Measurements from ENCODE around the gene DNMT3A.

DNMT3A gene

DNA sequence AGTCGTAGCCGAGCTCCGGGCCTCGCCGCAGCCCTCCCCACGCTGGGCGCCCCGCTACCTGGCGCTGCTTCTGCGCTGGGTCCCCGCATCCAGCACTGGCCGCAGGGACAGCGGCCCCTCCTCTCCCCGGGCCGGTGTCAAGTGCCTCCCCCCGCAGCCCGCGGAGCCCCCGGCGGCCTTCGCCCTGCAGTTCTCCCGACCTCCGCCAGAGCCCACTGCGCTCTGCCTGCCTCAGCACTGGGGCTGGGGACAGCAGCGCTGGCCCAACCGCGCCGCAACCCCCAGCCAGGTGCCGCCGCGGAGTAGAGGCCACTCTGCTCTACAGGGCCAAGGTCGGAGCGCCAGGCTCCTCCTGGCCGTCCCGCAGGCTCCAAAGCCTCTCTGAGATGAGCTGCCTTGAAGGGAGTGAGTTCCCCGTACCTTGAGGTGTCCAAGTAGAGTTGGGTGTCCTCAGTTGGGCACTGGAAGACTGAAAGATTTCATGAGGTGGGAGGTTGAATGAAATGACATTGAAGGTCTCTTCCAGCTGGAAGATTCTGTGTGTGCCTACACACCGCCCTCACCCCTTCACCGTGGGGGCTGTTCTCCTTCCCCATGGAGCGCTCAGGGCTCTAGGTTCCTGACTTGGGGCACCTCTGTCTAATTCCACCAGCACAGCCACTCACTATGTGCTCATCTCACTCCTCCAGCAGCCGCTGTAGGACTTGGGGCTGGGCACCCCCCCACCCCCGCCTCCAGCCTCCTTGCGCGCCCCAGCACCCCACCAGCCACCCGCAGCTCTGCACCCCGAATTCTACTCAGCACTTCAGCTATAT lies 854 bp upstream of the DNMT3A start:
- peak; percentile 58 for DNase-seq

DNA sequence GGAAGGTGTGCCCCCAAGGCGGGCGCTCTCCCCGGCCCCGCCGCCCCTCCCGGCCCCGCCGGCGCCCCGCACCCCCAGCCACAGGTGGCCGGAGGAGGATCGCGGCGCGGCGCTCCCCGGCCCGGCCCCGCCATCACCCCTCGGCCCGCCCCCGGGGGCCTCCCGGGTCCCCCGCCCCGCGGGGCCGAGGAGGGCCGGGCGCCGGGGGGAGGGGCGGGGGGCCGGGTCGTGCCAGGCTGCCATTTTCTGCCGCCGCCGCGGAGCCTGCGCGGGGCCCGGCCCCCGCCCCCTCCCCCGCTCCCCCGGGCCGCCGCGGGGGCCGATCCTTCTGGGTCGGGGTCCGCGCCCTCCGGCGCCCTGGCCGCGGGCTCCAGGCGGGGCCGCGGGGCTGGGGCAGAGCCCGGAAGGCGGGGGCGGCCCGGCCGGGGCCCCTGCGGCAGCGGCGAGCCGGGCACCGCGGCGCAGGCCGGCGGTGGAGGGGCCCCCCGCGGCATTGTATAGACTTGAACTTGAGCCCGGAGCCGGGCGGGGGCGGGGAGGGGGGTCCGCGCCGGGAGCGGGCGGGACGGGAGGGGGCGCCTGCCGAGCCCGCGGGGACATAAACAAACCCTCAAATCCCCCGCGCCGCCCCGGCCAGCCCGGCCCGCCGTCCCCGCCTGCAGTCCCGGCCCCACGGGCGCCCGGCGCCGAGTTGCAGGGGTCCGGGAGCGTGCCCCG lies 556 bp downstream of the DNMT3A start:
- no peak for DNase-seq

DNA sequence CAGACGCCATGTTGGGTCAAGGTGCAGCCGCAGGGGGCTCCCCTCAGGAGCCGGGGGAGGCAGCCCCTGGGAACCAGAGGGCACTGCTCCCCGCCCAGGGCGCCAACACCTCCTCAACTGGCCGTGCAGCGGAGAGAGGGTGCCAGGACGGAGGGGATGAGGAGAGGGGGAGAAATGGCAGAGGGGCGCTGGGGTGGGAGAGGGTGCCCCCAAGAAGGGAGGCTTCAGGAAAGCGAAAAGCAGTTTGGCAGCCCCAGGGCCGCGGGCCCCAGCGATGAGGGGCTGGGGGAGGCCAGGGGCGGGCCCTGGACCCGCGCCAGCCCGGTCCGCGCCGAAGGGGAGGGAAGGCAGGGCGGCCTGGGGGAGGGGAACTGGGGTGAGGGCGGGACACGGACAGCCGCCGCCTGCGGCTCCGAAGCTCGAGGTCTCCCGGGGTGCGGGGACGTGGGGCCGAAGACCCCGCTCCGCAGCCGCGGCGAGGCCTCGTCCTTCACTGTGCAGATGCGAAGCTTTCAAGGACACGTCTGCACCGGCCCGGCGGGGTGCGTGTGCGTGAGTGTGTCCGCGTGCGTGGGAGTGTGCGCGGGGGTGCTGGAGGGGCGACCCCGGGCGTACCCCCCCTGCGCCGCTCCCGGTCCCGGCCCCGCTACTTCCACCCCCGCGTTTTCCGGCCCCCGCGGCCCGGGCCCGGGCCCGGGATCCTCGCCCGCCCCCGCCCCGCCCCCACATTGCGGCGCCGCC lies 1.4 kb downstream of the DNMT3A start:
- DNase-seq, result peak; percentile 22

DNA sequence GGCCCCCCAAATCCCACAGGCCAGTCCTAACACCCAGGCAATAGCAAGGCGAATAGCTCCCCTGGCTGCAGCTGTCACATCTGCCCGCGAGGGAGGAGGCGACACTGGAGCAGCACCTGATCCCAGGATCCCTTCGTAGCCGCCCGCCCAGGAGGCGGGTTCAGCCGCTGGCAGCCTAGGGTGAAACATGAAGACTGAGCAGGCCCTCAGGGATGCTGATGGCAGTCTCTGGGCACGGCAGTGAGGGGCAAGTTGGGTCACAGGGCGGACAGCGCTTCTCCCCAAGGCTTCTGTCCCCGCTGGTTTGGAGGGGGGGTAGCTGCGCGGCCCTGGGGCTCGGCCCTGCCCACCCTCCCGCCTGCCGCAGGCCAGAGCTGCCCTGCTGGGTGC lies 1.9 kb downstream of the DNMT3A start:
- no peak for DNase-seq

DNA sequence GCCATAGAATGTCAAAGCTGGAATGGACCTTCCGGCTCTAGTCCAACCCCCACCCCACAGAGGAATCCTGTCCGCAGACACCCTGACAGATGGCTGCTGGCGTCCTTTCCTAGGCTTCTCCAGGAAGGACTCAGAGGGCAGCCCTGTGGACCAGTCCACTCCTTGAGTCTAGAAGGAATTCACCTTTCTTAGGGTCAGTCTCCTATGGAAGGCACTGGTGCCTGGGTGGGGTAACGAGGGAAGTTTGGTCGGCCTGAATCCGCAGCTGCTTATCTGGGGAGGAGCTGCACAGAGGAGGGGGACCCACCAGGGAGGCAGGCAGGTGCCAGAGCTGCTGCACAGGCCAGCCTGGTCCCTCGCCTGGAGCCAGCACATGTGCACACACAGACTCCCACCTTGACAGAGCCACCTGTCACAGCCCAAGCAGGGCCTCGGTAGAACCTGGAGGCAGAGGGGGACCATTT lies 2.5 kb downstream of the DNMT3A start:
- DNase-seq, result no peak

DNA sequence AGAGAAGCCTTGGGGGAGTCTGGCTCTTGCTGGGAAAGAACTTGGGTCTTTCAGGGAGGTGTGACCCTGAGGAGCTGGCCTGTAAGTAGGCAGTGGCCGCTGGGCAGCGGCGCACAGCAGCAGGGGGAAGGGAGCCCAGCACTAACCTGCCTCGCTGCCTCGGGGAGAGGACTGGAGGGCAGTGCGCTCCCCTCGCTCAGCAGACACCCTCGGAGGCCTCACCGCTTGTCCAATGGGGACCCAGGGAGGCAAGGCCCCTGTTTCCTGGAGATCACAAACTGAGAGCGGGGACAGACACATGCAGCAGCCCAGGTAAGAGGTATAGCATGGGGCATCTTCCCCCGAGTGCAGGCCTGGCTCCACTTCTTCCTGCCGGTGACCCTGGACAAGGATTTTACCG lies 3.3 kb downstream of the DNMT3A start:
- DNase-seq, result no peak

DNA sequence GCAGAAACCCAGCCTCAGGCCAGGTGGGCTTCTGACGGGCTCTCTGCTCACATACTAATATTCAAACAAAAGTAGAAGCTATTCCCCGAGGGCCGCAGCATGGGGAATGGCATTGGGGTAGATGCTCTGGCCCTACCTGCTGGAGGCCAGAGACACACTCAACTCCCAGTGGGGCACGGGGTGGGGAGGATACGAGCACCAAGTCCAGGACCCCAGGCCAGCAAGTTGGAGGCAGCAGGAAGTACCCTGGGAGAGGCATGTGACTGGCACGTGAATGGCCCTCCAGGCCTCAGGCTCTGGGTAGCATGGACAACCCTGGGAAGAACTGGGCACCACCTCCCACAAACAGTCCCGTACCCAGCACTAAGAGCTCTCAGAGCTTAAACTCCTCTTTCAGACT lies 3.8 kb downstream of the DNMT3A start:
- DNase-seq, result no peak

DNA sequence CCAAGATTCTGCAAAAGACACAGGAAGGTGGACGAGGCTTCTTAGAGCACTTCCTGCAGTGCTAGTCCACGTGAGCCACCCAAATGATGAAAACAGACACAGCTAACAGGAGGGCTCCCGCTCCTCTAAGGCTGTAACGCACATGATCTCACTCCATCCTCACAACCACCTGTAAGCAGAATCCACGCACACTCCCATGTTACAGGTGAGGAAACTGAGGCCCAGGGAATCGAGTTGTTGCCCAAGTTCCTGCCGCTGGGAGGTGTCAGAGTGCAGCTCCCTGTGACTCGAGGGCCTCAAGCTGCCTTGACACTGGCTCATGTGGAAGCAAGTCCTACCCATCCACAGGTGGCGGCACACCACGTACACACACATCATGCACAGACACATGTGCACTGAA lies 4.4 kb downstream of the DNMT3A start:
- DNase-seq, result no peak

DNA sequence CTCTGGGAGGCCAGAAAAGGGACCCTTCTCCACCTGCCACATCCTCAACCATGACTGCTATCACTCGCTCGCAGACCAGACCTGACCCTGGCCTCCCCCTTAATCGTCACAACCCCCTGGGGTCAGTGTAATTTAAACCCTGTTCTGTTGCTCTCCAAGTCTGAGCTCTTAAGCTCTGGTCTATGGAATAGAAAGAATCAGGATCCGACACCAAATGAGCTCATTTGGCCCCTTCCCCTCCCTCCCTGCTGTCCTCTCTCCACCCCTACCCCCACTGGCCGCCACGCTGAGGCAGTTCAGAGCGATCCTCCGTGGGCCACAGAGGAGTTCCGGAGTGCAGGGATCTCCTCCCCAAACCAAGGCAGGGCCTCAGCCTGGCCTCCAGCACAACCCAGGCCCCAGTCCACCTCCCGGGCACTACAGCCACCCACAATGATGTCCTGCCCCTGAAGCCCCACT lies 5.3 kb downstream of the DNMT3A start:
- DNase-seq, result no peak

DNA sequence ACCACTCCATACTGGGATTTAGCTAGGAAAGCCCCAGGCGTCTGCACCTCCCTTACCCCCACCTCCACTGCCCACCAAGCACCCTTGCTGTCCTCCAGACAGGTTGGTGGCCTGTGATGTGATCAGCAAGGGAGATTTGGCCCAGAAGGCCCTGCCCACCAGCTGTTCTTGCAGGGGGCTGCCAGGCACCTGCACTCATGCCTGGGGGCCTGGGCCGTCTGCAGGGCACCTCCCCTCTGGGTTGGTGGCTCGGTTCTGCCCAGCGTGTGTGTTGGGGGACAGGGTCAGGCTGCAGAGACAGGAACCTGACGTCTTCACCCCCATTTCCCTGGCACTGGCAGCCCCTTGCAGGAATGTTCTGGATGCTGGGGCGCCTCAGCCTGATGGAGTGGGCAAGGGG lies 5.8 kb downstream of the DNMT3A start:
- no peak for DNase-seq

DNA sequence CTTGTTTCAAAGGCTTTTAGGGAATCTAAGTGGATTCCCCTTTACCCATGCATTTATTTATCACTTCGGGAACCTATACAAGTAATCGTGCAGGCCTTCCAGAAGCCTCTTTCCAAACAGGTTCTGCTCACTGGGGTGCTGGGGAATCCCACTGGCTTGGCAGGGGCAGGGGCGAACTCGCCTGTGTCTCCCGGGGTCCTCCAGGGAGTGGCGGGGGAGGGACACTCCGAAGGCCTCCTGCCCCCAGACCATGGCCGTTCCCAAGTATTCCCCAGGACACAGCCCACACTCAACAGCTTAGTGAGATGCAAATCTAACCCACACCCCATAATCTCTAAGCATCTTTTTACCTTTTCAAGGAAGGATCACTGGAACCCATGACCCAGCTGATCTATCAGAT lies 6.5 kb downstream of the DNMT3A start:
- no peak for DNase-seq

DNA sequence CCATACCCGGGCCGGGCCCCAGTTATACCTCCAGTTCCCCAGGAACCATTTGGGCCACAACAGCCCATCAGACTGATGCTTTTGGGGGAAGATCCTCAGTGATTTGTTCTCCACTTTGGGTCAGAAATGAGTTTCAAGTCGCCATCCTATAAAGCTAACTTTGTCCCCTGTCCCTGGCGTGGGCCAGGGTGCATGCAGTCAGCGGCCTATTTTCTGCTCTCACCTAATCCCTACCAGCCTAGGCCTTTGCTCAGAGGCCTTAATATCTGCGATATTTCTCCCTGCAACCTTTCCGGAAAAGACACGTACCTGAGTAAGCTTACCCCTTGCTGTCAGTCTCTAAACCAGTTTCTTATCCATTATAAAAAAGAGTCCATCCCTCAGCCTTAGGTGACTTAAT lies 7.2 kb downstream of the DNMT3A start:
- no peak for DNase-seq

DNA sequence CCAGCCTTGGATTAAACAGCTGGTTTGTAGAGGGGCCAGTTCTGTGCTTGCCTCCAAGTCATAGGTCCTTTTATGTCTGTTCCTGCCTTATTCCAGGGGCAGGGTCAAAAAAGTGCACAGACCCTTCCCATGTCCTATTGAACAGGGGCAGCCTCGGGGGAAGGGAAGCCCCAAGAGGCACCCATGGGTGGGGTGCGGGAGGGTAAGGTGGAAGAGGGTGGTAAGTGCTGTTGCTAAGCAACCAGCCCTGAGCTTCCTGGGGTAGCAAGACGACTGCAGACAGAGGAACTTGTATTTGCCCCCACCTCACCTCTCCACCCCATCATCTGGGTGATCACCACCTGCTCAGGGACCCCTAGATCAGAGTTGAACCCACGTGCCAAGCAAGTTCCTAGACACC lies 7.7 kb downstream of the DNMT3A start:
- DNase-seq, result no peak

DNA sequence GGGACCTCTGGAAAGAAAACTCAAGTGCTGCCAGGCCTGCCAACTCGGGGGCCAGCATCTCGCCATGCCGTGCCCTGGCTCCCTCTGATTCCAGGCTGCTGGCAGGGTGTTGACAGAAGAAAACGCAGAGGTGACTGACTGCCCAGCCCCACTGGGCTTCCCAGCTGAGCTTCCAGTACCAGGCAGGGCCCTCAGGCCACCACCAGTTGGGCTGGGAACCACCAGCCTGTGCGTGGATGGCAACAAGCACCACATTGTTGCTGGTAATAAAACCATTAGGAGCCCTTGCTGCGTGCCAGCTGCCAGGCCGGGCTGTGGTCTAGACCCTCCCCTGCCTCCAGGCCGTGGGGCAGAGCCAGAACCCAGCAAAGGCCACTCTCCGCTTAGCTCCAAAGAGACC lies 9.2 kb downstream of the DNMT3A start:
- DNase-seq, result no peak

DNA sequence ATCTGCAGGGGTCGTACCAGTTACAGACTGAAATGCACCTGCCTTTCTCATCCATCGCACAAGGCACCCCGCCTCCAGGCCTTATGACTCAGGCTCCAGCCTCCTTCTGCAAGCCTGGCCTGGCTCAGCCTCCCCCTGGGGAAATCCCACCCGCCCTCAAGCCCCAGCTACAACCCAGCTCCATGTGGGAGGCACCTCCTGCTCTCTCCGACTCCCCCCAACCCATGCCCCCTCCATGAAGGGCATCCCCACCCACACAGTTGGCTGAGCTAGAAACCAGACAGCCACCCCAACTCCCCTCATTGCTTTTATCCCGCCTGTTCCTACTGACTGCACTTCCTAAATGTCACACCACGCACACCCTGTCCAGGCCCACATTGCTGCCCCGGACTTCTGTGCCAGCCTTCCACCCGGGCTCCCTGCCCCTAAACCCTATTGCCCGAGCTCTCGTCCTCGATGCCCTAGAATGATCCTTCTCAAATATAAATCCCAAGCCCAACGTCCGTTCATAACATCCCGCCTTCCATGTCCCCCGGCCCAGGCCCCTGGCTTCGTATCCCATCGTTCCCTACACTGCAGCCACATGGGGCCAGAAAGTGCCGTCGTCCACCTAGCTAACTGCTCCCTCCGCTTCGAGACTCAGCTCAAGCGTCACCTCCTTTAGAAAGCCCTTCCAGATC lies 9.9 kb downstream of the DNMT3A start:
- no peak for DNase-seq

DNA sequence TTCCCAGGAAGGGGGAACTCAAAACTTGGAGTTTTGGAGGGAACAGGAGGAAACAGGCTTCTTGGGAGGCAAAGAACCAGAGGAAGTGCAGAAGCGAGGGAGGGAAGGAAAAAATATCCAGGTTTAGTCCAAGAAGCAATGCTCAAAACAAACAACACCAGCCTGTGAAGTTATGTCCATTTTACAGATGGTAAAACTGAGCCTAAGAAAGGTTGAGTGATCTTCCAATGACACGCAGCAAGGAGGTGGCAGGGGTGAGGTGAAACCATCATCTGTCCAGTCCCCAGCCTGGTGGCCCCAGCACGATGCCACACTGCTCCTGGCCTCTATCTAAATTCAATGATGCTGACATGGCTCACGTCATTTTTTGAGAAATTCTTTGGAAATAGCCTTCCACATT lies 10.8 kb downstream of the DNMT3A start:
- no peak for DNase-seq

DNA sequence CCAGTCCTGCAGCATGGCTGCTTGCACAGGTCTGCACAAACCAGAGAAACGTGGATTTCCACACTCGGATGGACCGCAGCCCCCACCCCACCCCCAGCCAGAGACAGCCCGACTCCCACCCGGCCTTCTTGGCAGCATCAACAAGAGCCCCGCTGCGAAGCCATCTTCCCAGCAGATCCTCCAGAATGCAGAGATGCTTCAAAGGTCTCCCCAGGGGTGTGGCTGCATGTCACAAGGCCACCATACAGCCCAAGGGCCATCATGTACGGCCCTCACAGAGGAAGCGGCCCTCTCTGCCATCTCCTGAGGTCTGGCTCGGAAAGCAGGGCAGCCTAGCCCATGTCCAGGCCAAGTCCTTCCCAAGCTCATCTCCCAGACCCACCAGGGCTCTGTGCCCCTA lies 11.5 kb downstream of the DNMT3A start:
- no peak for DNase-seq

DNA sequence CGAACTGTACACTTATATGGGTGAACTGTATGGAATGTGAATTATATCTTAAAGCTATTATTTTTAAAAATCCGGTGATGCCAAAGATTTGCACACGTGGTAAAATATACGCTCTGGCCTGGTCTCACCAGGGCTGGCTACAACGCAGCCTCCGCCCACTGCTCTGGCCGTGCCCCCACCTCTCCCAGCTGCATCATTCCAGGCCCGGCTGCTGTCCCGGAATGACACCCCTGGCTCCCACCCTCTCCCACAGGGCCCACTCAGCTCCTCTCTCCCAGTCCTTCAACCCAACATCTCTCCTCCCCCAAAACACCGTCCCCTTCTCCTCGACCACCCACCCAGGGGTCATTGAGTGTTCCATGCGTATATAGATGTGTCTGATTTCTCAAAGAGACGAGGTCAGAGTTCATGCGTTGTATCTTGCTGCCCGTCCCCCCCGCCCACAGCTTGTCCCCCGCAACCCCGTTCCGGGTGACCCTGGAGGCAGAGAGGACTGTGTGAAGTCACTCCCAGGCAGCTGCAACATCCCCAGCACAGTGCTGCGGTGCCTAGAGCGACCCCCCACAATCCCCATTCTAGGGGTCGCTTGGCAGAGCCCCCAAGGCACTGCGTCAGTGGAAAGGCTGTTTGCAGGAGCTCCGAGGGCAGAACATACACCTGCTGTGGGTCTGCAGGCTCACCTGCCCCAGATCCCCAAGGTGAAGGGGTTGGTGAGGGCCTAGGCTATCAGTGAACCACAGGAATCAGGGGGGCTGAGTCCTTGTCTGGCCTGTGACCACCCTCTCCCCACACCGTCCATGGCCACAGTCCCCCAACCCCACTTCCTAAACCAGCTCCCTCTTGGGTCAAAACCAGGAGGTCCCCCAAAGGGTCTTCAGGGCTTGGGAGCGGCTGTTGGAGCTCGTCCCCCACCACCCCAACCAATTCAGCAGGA lies 13.3 kb downstream of the DNMT3A start:
- DNase-seq, result no peak

DNA sequence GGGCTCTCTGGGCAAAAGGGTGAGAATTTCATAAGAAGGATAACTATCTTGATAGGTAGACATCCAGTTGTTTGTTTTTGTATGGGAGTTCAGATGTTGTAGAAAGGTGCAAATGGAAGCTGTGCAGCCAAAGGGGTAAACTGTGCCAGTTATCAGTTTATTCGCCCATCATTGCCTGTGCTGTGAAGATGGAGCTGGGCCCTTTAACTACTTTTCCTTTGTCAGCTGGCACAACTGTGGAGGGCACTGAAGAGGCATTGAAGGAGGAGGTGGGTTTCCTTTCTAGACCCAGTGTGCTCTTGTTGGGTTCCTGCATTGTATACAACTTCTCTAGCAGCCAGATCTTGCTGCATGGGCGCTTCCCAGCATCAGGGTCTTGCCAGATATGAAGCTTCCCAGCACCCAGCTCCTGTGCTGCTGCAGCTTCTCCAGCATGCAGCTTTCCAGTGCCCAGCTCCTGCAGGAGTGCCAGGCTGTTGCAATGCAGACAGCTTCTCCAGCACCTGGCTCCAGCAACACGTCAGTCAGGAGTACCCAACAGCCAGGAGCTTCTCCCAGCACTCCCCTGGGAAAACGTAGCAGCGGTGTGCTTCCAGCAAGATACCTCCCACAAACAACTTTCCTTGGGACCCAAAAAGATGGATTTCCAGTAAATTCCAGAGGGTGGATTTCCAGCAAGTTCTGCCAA lies 15.3 kb downstream of the DNMT3A start:
- DNase-seq, result no peak

DNA sequence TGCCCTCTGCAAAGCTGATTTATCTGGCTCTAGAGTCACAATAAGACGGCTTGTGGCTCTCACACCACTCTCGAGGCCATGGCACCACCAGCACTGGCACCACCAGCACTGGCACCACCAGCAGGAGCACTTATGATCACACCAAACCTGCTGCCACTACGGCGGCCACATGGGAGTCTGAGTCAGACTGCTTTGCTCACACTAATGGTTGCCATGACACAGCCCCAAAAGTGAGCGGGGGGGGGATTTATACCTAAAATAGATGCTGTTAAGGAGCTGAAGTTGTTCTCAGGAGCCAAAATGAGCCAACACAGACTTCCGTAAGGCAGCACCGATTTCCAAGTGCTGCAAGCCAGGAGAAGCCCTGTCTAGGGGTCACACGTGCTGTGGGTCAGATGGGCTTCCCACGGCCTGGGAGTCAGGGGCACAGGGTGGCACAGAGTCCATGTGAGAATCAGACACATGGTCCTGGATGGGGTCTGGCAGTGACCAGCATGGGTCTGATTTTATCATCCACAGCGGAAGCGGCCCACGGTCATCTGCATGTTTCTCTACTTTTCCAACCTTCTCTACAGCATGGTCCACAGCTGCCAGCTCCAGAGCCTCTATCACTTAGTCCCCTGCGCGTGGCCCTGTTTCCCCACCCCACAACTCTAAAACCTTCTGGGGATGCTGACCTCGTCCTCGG lies 16.7 kb downstream of the DNMT3A start:
- no peak for DNase-seq

DNA sequence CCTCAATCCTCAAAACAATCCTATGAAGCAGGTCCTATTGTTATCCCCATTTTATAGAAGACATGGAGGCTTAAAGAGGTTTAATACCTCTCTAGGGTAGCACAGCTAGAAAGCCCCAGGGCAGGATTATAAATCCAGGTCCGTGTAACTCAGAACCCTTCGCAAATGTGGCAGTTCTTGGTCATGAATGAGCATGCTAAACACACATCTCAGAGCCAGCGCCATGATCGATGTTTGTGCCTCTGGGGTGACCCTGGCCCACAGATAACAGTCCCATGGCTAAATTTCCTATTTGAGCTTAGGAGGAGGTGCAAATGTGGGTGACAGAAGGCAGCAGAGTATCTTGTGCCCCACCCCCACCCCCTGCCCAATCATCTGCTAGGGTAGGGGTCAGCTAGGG lies 17.5 kb downstream of the DNMT3A start:
- DNase-seq, result no peak

All from NCI-H1105 treated with DMSO at 0.1 percent for 48 hours (cell line).